H1 (cell line): ENCODE data around the gene KIF23. TPM values are rescaled to one million over a fixed set of nuclear protein-coding genes. Genes with fewer than 3 reads are reported as not detected.
A peak's percentile ranks its signal among the peaks of the same experiment; 100 is the strongest.

ENCODE experiments used
- CTCF ChIA-PET: fragments of 300-600 bp; sonication (Branson Sonifier 250); formaldehyde crosslinking; loops from one replicate; lab custom pipeline; 2021; ENCODE audit not compliant: partially characterized antibody; lab: Charles Lee
- POLR2A ChIA-PET: fragments of 300-600 bp; sonication (Branson Sonifier 250); formaldehyde crosslinking; loops from one replicate; lab custom pipeline; 2021; ENCODE audit warnings: inconsistent platforms; ENCODE audit not compliant: partially characterized antibody; lab: Charles Lee
- DNase-seq, 2 experiments: peaks; one replicate each; pipeline versions ENCODE4 v3.0.0 to v3.0.0-alpha.2; 2010 to 2022; ENCODE audit warnings: low spot score in 2 of 2, low read depth in 1 of 2, mixed read lengths in 1 of 2
- FAIRE-seq: peaks from 2 replicates; lab custom pipeline; 2011; peaks lifted over from hg19 to GRCh38; lab: Jason Lieb, UNC
- H2AFZ ChIP-seq: 2 replicates; pipeline ENCODE4 v1.8.1; 2012; ENCODE audit warnings: low read length, inconsistent platforms
- H2AK5ac ChIP-seq: 2 replicates; pipeline ENCODE4 v1.6.1; 2013; ENCODE audit warnings: low read depth, low read length
- H2BK120ac ChIP-seq: replicated peaks from 2 replicates; pipeline ENCODE3; 2013; ENCODE audit warnings: low read depth, low read length, inconsistent platforms
- H2BK12ac ChIP-seq: 2 replicates; pipeline ENCODE4 v1.6.1; 2013; ENCODE audit warnings: low read depth, low read length
- H2BK15ac ChIP-seq: 2 replicates; pipeline ENCODE4 v1.6.1; 2013; ENCODE audit warnings: low read length
- H2BK20ac ChIP-seq: 2 replicates; pipeline ENCODE4 v1.6.1; 2013; ENCODE audit warnings: low read length
- H2BK5ac ChIP-seq: 2 replicates; pipeline ENCODE4 v1.6.1; 2013; ENCODE audit warnings: low read depth, low read length
- H3K14ac ChIP-seq: 2 replicates; pipeline ENCODE4 v1.6.1; 2013; ENCODE audit warnings: inconsistent platforms; ENCODE audit not compliant: insufficient read length
- H3K18ac ChIP-seq: 2 replicates; pipeline ENCODE4 v1.6.1; 2013; ENCODE audit warnings: low read length; ENCODE audit errors: extremely low read depth
- H3K23ac ChIP-seq: 2 replicates; pipeline ENCODE4 v1.6.1; 2013; ENCODE audit warnings: inconsistent platforms; ENCODE audit not compliant: insufficient read length
- H3K23me2 ChIP-seq: 2 replicates; pipeline ENCODE4 v1.6.1; 2013; ENCODE audit warnings: low read depth, low read length
- H3K27ac ChIP-seq: 2 replicates; pipeline ENCODE4 v1.6.1; 2011; ENCODE audit warnings: low read depth, low read length, inconsistent platforms
- H3K27me3 ChIP-seq, 4 experiments: replicated peaks in 1 of 4; 1 replicate in 1 of 4; 2 replicates in 3 of 4; pipeline versions ENCODE4 v1.6.1 to v1.8.1; 2011 to 2013; ENCODE audit warnings: low read length in 3 of 4, mild to moderate bottlenecking in 3 of 4, inconsistent platforms in 2 of 4, mixed read lengths in 2 of 4, moderate library complexity in 1 of 4; ENCODE audit not compliant: control insufficient read depth in 3 of 4, insufficient read depth in 3 of 4; ENCODE audit errors: extremely low read depth in 1 of 4
- H3K36me3 ChIP-seq, 4 experiments: 2 replicates each; pipeline versions ENCODE4 v1.6.1 to v1.8.1; 2011 to 2013; ENCODE audit warnings: mild to moderate bottlenecking in 4 of 4, low read length in 3 of 4, moderate library complexity in 2 of 4, control low read depth in 1 of 4, inconsistent platforms in 1 of 4; ENCODE audit not compliant: insufficient read depth in 4 of 4, control insufficient read depth in 2 of 4
- H3K4ac ChIP-seq: replicated peaks from 2 replicates; pipeline ENCODE3; 2013; ENCODE audit warnings: low read length, low read depth, mixed read lengths, inconsistent platforms; ENCODE audit not compliant: insufficient read length
- H3K4me1 ChIP-seq, 4 experiments: replicated peaks in 1 of 4; 1 replicate in 1 of 4; 2 replicates in 3 of 4; pipeline versions ENCODE4 v1.6.1 to v1.8.1; 2011 to 2013; ENCODE audit warnings: low read length in 3 of 4, inconsistent platforms in 2 of 4, mixed read lengths in 1 of 4; ENCODE audit not compliant: insufficient read depth in 4 of 4, control insufficient read depth in 3 of 4
- H3K4me2 ChIP-seq, 2 experiments: 2 replicates each; pipeline versions ENCODE4 v1.6.1 to v1.8.1; 2011 to 2013; ENCODE audit warnings: low read depth in 2 of 2, low read length in 2 of 2, control low read depth in 1 of 2, inconsistent platforms in 1 of 2, mild to moderate bottlenecking in 1 of 2; ENCODE audit not compliant: insufficient read depth in 1 of 2
- H3K4me3 ChIP-seq, 4 experiments: fragments of 200-600, 300-600 bp in 1 of 4; sonication (generic), shearing (Covaris generic), sonication (Bioruptor Twin) in 1 of 4; 2 replicates each; pipeline versions ENCODE4 v1.5.1 to v1.8.1; 2011 to 2016; ENCODE audit warnings: low read length in 4 of 4, low read depth in 3 of 4, control low read depth in 2 of 4, inconsistent platforms in 2 of 4, mild to moderate bottlenecking in 2 of 4, mixed read lengths in 1 of 4, moderate library complexity in 1 of 4; ENCODE audit not compliant: insufficient read depth in 2 of 4; ENCODE audit errors: extremely low read depth in 1 of 4
- H3K56ac ChIP-seq: replicated peaks from 2 replicates; pipeline ENCODE3; 2013; ENCODE audit warnings: low read depth, mild to moderate bottlenecking, mixed read lengths, low read length, inconsistent platforms; ENCODE audit not compliant: insufficient read length
- H3K79me1 ChIP-seq: 2 replicates; pipeline ENCODE4 v1.6.1; 2013; ENCODE audit warnings: low read depth, low read length, control low read depth
- H3K79me2 ChIP-seq, 2 experiments: 2 replicates each; pipeline versions ENCODE4 v1.6.1 to v1.8.1; 2012 to 2013; ENCODE audit warnings: low read length in 2 of 2, mild to moderate bottlenecking in 2 of 2, inconsistent platforms in 1 of 2; ENCODE audit not compliant: insufficient read depth in 2 of 2, control insufficient read depth in 1 of 2
- H3K9ac ChIP-seq, 4 experiments: replicated peaks in 1 of 4; 1 replicate in 1 of 4; 2 replicates in 3 of 4; pipeline versions ENCODE4 v1.6.1 to v1.8.1; 2011 to 2013; ENCODE audit warnings: low read depth in 3 of 4, low read length in 3 of 4, control low read depth in 2 of 4, mild to moderate bottlenecking in 2 of 4, moderate library complexity in 2 of 4, inconsistent platforms in 1 of 4; ENCODE audit errors: extremely low read depth in 1 of 4
- H3K9me3 ChIP-seq, 2 experiments: 2 replicates each; pipeline versions ENCODE4 v1.6.1 to v1.8.1; 2012 to 2013; ENCODE audit warnings: mild to moderate bottlenecking in 2 of 2, moderate library complexity in 2 of 2, control low read depth in 1 of 2, inconsistent platforms in 1 of 2, low read depth in 1 of 2, low read length in 1 of 2, mixed read lengths in 1 of 2; ENCODE audit not compliant: insufficient read depth in 2 of 2
- H4K20me1 ChIP-seq, 2 experiments: replicated peaks in 1 of 2; 2 replicates each; pipeline versions ENCODE3 to v1.8.1; 2011 to 2013; ENCODE audit warnings: inconsistent platforms in 2 of 2, low read length in 2 of 2, mild to moderate bottlenecking in 1 of 2; ENCODE audit not compliant: insufficient read depth in 2 of 2, control insufficient read depth in 1 of 2
- H4K5ac ChIP-seq: 2 replicates; pipeline ENCODE4 v1.6.1; 2013; ENCODE audit warnings: low read length, low read depth, mixed read lengths, inconsistent platforms; ENCODE audit not compliant: insufficient read length
- H4K8ac ChIP-seq: 2 replicates; pipeline ENCODE4 v1.8.0; 2013; ENCODE audit warnings: mild to moderate bottlenecking, moderate library complexity, low read length, inconsistent platforms; ENCODE audit not compliant: insufficient read depth; ENCODE audit errors: extremely low read depth
- H4K91ac ChIP-seq: replicated peaks from 2 replicates; pipeline ENCODE3; 2013; ENCODE audit warnings: low read length, mixed read lengths, inconsistent platforms; ENCODE audit not compliant: insufficient read length
- CEBPB ChIP-seq: IDR thresholded peaks from 2 replicates; pipeline ENCODE4 v1.6.1; 2012; ENCODE audit warnings: low read depth, low read length
- CHD1 ChIP-seq: IDR thresholded peaks from 2 replicates; pipeline ENCODE4 v1.6.1; 2012; ENCODE audit warnings: low read depth, low read length, improper control_type of control experiment
- E2F6 ChIP-seq: IDR thresholded peaks from 2 replicates; pipeline ENCODE4 v1.6.1; 2012; ENCODE audit warnings: inconsistent platforms
- JUND ChIP-seq: IDR thresholded peaks from 2 replicates; pipeline ENCODE4 v1.6.1; 2011; ENCODE audit warnings: mild to moderate bottlenecking, improper control_type of control experiment, low read length
- MAFK ChIP-seq: IDR thresholded peaks from 2 replicates; pipeline ENCODE4 v1.6.1; 2012; ENCODE audit warnings: low read depth, mild to moderate bottlenecking, improper control_type of control experiment, low read length
- RFX5 ChIP-seq: IDR thresholded peaks from 2 replicates; pipeline ENCODE4 v1.6.1; 2011; ENCODE audit warnings: low read depth, low read length, improper control_type of control experiment, borderline replicate concordance
- WGBS, 2 experiments: shearing (Covaris generic) in 1 of 2; methylation state at CpG; one replicate each; pipeline versions ENCODE4 v1.1.6 to v1.1.7; 2013 to 2015; ENCODE audit warnings: low lambda C conversion rate in 2 of 2, mixed read lengths in 2 of 2, inconsistent platforms in 1 of 2, low coverage in 1 of 2, missing lambda C conversion rate in 1 of 2; ENCODE audit not compliant: insufficient replicate concordance in 2 of 2, insufficient coverage in 1 of 2, insufficient read length in 1 of 2; ENCODE audit errors: extremely low coverage in 1 of 2, missing lambda C conversion rate in 1 of 2; 5-methylcytosine and 5-hydroxymethylcytosine counted together
- polyA plus RNA-seq, 7 experiments: library from polyadenylated mRNA; depleted of rRNA in 3 of 7; stranded (reverse) in 5 of 7; unstranded in 2 of 7; fragments of >200 nt in 5 of 7; fragments of 200-250 nt in 2 of 7; gene quantifications; 1 replicate in 5 of 7; 2 replicates in 1 of 7; 4 replicates in 1 of 7; pipeline versions ENCODE4 v1.2.1 to v1.2.3, GENCODE V29; 2011 to 2013; ENCODE audit warnings: missing spikeins in 2 of 7, mixed read lengths in 2 of 7
- total RNA-seq: library from RNA; stranded (reverse); fragmentation: NEBNext Ultra II Directional; extraction: Animal tissue kit (Norgen Biotek cat#: 25700); gene quantifications from 2 replicates; pipeline ENCODE4 v1.2.1, GENCODE V29; 2021

The KIF23 gene
- total and polyA plus RNA-seq, 2 of the 8 experiments (the other 6 are each of a cell fraction or from before 2014, with no cell fraction given): 26.2 to 77.4 TPM

- POLR2A ChIA-PET: interaction anchor here (0.8 to 2.0 kb wide), 3 partner anchors 15 to 19 kb away, joined by 4 to 6 read pairs (median 4); partner anchors contain the start of gene RPLP1
- WGBS, 2 experiments: 86% methylated on average over 18 of the region's 18 CpGs; no CpG with 5 or more reads in 1 of the 2 experiments
Measured at GRCh38 chr15:69434679-69435078, 20.5 kb downstream of the KIF23 start.

More at GRCh38 chr15:69434679-69435078, 20.5 kb downstream of the KIF23 start:
- peaks cover 0 to 3% of the 10 kb centered on the region in 2 experiments for H4K20me1 ChIP-seq
- no peak overlapping the region for H2BK15ac ChIP-seq
- no peak overlapping the region for H3K4me2 ChIP-seq
- H3K14ac ChIP-seq: no peak overlapping the region
- H2BK12ac ChIP-seq: no peak overlapping the region
- no peaks in the 10 kb centered on the region; a peak in 1 of 7 replicates for H3K4me1 ChIP-seq
- H2AFZ ChIP-seq: no peak overlapping the region
- DNase-seq (no peak), FAIRE-seq (no peak)
- no peaks in the 10 kb centered on the region for H3K23me2 ChIP-seq
- no peak overlapping the region for H2BK5ac ChIP-seq
- TF ChIP-seq JUND (no peak), MAFK (no peak), CEBPB (no peak), E2F6 (no peak), CHD1 (no peak), RFX5 (no peak)
- H3K4ac ChIP-seq: no peak overlapping the region
- H3K9me3 ChIP-seq: no peaks in the 10 kb centered on the region
- H3K79me1 ChIP-seq: peaks cover 7% of the 10 kb centered on the region
- no peak overlapping the region for H3K56ac ChIP-seq
- no peak overlapping the region for H3K4me3 ChIP-seq
- no peak overlapping the region for H2BK120ac ChIP-seq
- H3K9ac ChIP-seq: no peak overlapping the region
- no peak overlapping the region for H4K91ac ChIP-seq
- CTCF ChIA-PET: interaction anchor here (0.7 to 1.0 kb wide), 2 partner anchors 17 kb away, joined by 3 read pairs; no protein-coding TSS in a partner anchor
- no peak overlapping the region for H3K23ac ChIP-seq
- no peak overlapping the region for H3K18ac ChIP-seq
- H2AK5ac ChIP-seq: no peak overlapping the region
- H3K79me2 ChIP-seq: no peaks in the 10 kb centered on the region; a peak in 1 of 4 replicates
- H3K27me3 ChIP-seq: no peaks in the 10 kb centered on the region
- peak overlapping the region; percentile 85; the same call in 1 of the 2 replicates for H4K8ac ChIP-seq
- peaks cover 13 to 76% (median 65%) of the 10 kb centered on the region in 4 experiments for H3K36me3 ChIP-seq
- H4K5ac ChIP-seq: no peak overlapping the region
- H2BK20ac ChIP-seq: no peak overlapping the region
- no peak overlapping the region for H3K27ac ChIP-seq
